Activated T-cell treated with anti-CD3 and anti-CD28 coated beads, Interleukin-2, amount 50 U/mL, for 72 hours (primary cell): Measurements from ENCODE around the gene TULP1. TPM values are rescaled to one million over a fixed set of nuclear protein-coding genes. Genes with fewer than 3 reads are reported as not detected.

Experiments used
- ATAC-seq, 2 donors: fragments of 150-1000 bp; cut with Tn5 transposase; replicated peaks in 1 of 2; 2 replicates each; pipeline ENCODE4 v1.10.0; 2021; ENCODE audit warnings: moderate library complexity in 2 of 2, mild to moderate bottlenecking in 1 of 2
- DNase-seq, 2 donors: peaks; one replicate each; pipeline ENCODE4 v3.0.0; 2021 to 2022; ENCODE audit warnings: mixed read lengths in 1 of 2
- H3K27ac Mint-ChIP-seq: one replicate; pipeline ENCODE4 v1.8.0; 2022; ENCODE audit warnings: mild to moderate bottlenecking, moderate library complexity, mixed read lengths
- H3K27me3 Mint-ChIP-seq: one replicate; pipeline ENCODE4 v1.8.0; 2022; ENCODE audit warnings: low read depth, mixed read lengths
- H3K36me3 Mint-ChIP-seq, 2 donors: one replicate each; pipeline ENCODE4 v1.8.0; 2022; ENCODE audit warnings: mixed read lengths in 2 of 2, mild to moderate bottlenecking in 1 of 2; ENCODE audit not compliant: insufficient read depth in 2 of 2
- H3K4me1 Mint-ChIP-seq: one replicate; pipeline ENCODE4 v1.8.0; 2022; ENCODE audit warnings: low read depth, mixed read lengths
- H3K4me3 Mint-ChIP-seq, 2 donors: one replicate each; pipeline ENCODE4 v1.8.0; 2022; ENCODE audit warnings: mild to moderate bottlenecking in 2 of 2, mixed read lengths in 2 of 2, moderate library complexity in 2 of 2
- H3K9me3 Mint-ChIP-seq, 2 donors: one replicate each; pipeline ENCODE4 v1.8.0; 2022; ENCODE audit warnings: mixed read lengths in 2 of 2
- total RNA-seq, 2 donors: library from RNA; stranded (reverse); gene quantifications; one replicate each; pipeline ENCODE4 v1.2.3, GENCODE V29; 2022

Gene TULP1
- total RNA-seq, 2 donors from 2014 or later = not detected

DNA sequence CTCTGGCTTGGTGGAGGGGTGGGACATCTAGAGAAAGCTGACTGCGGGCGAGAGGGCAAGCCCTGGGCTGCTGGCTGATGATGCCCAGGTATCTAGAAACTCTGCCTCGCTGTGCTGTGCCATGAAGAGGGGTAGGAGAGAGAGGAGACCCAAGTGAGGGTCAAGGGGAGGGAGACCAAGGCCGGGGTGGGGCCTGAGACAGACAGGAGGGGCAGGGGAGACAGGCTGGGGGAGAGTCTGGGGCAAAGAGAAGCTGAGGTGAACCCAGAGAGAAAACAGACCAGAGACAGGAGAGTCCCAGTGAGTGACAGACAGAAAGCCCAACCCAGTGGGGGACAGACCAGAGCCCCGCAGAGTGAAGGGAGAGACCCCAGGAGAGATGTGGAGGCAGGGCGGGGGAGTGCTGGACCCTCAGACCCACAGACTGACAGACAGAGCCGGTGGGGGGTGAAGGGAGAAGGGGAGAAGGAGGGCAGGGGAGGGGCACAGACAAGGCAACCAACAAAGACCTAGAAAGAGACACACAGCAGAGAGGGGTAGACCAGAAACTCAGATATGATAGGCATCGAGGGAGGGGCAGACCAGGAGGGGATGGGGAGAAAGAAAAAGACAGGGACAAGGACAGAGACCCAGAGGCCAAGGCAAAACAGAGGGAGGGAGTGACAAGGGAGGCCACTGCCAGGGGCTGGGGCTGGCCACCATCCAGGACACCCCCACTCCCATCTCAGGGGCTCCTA, 21.7 kb downstream of the TULP1 start:
- Mint-ChIP-seq H3K27ac (no peak overlapping the region), H3K4me3 (no peak overlapping the region), H3K9me3 (no peaks in the 10 kb centered on the region), H3K27me3 (peaks cover 8% of the 10 kb centered on the region), H3K4me1 (peaks cover 22% of the 10 kb centered on the region), H3K36me3 (no peaks in the 10 kb centered on the region)
- no peak for ATAC-seq
- DNase-seq = no peak

DNA sequence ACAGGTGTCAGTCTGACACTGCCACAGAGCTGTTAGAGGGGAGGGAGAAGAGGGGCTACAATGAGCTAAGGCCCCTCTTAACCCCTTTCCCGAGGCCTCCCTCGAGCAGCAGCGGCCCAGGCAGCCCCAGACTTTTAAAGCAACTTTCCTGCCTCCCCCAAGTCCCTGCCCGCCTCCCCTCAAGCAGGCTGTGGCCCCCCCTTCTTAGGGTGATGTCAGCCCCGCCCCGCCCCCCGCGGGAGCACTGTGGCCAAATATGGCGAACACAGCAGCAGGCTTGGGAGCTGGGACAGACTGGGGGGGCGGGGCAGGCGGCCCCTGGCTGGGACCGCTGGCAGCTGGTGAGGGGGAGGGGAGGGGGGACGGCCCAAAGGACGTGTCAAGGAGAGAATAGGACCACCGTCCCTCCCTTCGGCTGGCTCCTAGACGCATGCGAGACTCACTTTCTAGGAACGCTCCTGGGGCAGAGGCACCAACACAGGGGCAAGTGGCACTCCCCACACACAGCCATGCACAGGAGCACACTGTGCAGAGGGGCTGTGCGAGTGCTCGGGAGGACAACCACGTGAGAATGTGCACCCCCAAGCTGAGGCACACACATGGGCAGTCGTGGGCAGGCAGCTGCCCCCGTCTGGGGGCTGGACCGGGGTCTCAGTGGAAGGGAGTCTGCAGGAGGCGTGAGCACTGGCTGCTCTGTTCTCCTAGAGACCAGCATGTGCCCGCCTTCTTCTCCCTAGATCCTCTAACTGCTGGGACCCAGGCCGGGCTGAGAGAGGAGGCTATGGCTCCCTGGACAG, 22.5 kb downstream of the TULP1 start:
- H3K36me3 Mint-ChIP-seq = no peaks in the 10 kb centered on the region
- H3K9me3 Mint-ChIP-seq = no peaks in the 10 kb centered on the region
- no peak overlapping the region for H3K27ac Mint-ChIP-seq

DNA sequence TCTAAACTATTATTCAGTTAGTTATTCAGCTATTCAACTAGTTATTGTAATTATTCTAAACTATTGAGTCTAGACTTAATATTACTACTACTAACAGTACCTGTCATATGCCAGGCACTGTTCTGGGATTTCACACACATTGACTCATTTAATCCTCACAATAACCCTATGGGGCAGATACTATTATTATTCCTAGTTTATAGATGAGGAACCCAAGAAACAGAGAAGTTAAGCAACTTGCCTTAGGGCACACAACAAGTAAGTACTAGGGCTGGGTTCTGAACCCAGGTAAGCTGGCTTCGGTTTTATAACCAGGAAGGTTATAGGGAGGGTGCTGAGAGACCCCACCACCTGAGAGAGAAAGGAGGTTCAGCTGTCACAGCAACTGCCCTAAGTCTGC, 23.6 kb downstream of the TULP1 start:
- peaks cover 12% of the 10 kb centered on the region for H3K4me1 Mint-ChIP-seq
- H3K36me3 Mint-ChIP-seq = no peaks in the 10 kb centered on the region
- ATAC-seq (no peak), DNase-seq (no peak)
- H3K27ac Mint-ChIP-seq = no peak overlapping the region
- H3K4me3 Mint-ChIP-seq = no peak overlapping the region
- H3K9me3 Mint-ChIP-seq = no peaks in the 10 kb centered on the region
- peaks cover 8% of the 10 kb centered on the region for H3K27me3 Mint-ChIP-seq

More for the DNA sequence above, 22.5 kb downstream of the TULP1 start:
- Mint-ChIP-seq H3K4me1 (peaks cover 20% of the 10 kb centered on the region), H3K4me3 (no peak overlapping the region), H3K27me3 (peaks cover 8% of the 10 kb centered on the region)
- ATAC-seq (no peak), DNase-seq (no peak)

DNA sequence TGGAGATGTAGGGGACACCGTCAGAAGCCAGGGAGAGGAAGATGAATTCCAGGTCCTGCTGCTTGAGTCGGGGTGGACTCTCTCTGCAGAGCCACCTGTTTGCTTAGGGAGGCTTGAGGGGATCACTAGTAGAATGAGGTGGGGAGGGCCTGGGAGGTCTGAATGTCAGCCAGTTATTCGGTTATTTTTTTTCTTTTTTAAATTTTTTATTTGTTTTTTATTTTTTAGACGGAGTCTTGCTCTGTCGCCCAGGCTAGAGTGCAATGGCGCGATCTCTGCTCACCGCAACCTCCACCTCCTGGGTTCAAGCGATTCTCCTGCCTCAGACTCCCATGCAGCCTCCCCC, 24.2 kb downstream of the TULP1 start:
- no peaks in the 10 kb centered on the region for H3K9me3 Mint-ChIP-seq
- peaks cover 8% of the 10 kb centered on the region for H3K4me1 Mint-ChIP-seq
- H3K4me3 Mint-ChIP-seq = no peak overlapping the region
- no peaks in the 10 kb centered on the region for H3K36me3 Mint-ChIP-seq
- DNase-seq (no peak), ATAC-seq (no peak)
- H3K27me3 Mint-ChIP-seq = peaks cover 8% of the 10 kb centered on the region
- no peak overlapping the region for H3K27ac Mint-ChIP-seq

DNA sequence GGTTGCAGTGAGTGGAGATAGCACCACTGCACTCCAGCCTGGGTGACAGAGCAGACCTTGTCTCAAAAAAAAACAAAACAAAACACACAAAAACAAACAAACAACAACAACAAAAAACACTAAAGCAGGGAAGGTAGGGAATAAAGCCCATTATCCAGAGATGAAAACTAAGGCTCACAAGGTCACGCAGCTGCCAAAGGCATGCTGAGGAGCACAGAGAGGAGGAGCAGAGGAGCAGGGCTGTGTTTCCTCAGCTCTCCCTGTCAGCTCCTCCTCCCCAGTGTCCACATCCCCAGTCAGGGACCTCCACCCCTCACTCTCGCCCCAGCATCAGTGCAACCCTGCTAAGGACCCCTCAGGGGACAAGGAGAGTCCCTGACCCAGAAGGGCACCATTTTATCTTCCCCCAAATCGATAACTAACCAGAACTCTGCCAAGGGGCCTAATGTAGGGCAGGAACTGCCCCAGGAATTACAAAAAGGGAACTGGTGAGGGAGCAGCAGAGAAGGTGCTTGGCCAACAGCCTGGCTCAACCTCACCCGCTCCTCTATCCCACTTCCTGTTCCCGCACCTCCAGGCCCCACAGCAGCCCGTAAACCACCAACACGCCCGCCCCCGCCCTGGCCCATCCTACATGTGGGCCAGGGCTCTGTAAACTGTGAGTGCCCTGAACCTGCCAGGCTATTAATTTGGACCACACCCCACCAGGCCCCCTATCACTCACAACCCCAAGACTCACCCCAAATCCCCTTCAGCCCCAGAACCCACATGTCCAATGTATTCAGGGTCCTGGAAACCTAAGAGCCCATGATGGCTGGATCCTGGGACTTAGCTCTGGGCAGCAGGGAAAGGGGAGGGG, 24.8 kb downstream of the TULP1 start:
- no peak for DNase-seq
- H3K4me3 Mint-ChIP-seq = no peak overlapping the region
- no peak overlapping the region for H3K27ac Mint-ChIP-seq
- H3K36me3 Mint-ChIP-seq = no peaks in the 10 kb centered on the region
- peaks cover 8% of the 10 kb centered on the region for H3K27me3 Mint-ChIP-seq
- no peaks in the 10 kb centered on the region for H3K9me3 Mint-ChIP-seq
- peaks cover 8% of the 10 kb centered on the region for H3K4me1 Mint-ChIP-seq
- ATAC-seq = no peak

DNA sequence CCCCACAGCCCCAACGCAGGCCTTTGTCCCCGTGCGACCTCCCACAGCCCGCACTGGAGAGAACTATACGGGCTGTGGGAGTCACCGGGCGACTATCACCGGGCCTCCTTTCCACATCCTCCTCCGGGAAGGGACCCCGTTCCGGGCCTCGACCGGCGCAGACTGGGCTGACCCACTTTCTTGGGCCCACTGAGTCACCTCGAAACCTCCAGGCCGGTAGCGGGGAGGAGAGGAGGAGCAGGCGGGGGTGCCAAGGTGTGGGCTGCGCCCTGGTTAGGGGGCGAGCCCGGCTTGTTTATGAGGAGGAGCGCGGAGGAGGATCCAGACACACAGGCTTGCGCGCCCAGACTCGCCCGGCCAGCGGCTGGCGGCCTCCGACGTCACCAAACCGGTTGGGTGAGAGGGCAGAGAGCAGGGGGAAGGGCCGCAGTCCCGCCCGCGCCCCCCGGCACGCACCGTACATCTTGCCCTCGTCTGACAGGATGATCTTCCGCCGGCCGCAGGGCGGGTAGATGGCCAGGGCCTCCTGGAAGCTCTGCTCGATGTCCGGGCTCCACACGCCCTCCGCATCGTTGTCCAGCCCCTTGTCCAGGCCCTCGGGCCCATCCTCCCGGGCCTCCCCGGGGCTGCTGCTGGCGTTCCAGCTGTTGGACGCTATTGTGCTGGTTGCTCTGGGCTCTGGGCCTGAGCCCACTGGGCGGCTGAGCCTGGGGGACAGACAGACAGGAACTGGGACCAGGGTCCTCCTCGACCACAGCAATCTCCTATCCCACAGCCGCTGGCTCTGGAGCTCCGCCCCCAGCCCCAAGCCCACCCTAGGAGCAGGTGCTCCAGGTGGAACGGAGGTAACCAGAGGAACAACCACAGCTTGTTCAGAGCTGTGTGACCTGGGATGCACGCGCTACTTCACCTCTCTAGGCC, 26.4 kb downstream of the TULP1 start:
- H3K9me3 Mint-ChIP-seq = no peaks in the 10 kb centered on the region
- no peak for DNase-seq
- ATAC-seq = no peak
- no peak overlapping the region for H3K27ac Mint-ChIP-seq
- peaks cover 8% of the 10 kb centered on the region for H3K27me3 Mint-ChIP-seq
- H3K36me3 Mint-ChIP-seq = no peaks in the 10 kb centered on the region
- H3K4me1 Mint-ChIP-seq = peaks cover 8% of the 10 kb centered on the region
- H3K4me3 Mint-ChIP-seq = no peak overlapping the region

DNA sequence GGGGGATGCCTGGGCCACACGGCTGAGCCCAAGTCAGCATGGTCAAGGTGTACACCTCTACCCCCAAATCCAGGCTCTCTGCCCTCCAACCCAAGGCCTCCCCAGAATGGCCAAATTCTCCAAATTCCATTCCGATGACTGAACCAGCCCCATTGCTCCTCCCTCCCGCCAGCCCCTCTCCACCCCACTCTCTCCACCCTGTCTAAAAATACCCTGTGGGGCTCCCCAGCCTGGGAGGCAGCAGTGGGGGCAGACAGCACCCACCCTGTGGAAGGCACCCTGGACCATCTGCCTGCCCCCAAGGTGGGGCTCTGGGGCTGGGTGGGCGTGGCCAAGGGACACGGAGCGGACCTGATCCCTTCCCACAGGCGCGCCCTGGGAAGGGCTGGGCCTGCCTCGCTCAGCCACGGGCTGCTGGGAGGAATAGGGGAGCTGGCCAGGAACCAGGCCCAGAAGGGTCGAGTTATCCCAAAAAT, 27.3 kb downstream of the TULP1 start:
- Mint-ChIP-seq H3K9me3 (no peaks in the 10 kb centered on the region), H3K36me3 (no peaks in the 10 kb centered on the region), H3K4me3 (no peak overlapping the region), H3K4me1 (peaks cover 8% of the 10 kb centered on the region), H3K27me3 (no peaks in the 10 kb centered on the region), H3K27ac (no peak overlapping the region)
- DNase-seq (no peak), ATAC-seq (no peak)

DNA sequence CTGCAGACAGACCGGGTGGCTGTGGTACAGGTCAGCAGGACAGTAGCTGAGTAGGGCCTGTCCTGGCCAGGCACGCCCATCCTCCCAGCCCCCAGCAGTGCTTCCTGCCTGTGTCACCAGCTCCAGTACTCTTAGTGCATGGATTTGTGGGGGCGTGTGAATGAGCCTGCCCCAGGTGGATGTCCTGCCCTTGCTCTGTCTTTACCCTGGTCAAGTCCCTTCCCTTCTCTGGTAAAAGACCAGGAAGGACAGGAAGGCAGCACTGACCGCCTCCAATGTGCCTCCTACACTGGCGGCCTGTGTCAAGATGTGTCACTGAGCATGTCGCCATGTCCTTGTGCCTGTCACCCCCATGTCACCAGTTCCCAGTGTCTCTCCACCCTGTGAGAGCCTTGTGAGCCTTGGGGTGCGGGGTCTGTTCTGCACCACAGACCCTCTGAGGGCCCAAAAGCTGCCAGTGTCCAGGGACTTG, 27.7 kb downstream of the TULP1 start:
- peaks cover 8% of the 10 kb centered on the region for H3K4me1 Mint-ChIP-seq
- H3K36me3 Mint-ChIP-seq = no peaks in the 10 kb centered on the region
- DNase-seq = no peak
- ATAC-seq = no peak
- H3K27ac Mint-ChIP-seq = no peak overlapping the region
- H3K9me3 Mint-ChIP-seq = no peaks in the 10 kb centered on the region
- H3K27me3 Mint-ChIP-seq = no peaks in the 10 kb centered on the region
- no peak overlapping the region for H3K4me3 Mint-ChIP-seq

DNA sequence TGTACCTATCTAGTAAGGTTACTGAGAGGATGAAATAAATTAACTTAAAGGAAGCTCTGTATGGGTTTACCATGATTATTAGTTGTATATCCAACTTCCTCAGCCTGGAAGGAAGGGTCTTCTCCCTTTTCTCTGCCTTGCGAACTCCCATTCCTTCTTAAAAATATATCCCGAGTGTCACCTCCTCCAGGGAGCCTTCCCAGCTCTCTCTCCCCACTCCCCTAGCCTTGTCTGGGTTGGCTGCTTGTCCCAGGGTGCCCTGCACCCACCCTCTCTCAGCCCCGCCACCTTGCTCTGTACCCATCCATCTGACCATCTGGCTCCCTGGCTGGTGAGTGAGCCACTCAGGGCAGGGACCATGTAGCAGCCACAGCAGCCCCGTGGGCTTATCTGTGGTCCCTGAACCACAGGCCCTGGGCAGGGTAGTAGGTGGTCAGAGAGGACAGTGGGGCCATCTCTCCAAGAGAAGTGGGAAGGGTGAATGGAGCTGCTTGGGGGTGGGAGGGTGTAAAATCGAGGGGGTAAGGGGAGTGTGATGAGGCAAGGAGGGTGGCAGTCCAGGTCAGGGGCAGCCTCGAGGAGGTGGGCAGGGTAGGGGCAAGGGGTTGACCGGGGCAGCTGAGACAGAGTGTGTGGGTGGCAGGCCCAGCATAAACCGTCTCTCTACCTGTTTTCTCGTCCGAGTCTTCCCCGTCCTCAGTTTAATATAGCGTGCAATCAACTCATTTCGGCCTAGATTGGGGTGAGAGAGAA, 28.6 kb downstream of the TULP1 start:
- no peak overlapping the region for H3K27ac Mint-ChIP-seq
- DNase-seq = no peak
- no peaks in the 10 kb centered on the region for H3K36me3 Mint-ChIP-seq
- peaks cover 8% of the 10 kb centered on the region for H3K4me1 Mint-ChIP-seq
- no peaks in the 10 kb centered on the region for H3K27me3 Mint-ChIP-seq
- ATAC-seq = no peak
- H3K9me3 Mint-ChIP-seq = no peaks in the 10 kb centered on the region
- no peak overlapping the region for H3K4me3 Mint-ChIP-seq

DNA sequence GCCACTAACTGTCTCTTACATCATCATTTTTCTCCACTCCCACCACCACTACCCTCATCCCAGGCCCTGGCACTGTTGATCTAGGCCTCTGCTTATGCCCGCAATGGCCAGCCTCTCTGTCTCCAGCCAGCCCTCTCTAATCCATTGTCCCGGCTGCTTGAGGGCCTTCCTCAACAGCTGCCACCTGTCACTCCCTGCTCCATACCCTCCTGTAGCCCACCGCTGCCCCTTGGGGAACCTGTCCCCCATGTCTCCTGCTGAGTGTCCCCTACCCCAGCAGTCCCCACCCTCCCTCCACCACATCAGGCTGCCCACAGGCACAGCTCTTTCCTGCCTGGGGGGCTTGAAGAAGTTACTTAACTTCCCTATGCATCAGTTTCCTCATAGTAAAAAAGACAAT, 29.2 kb downstream of the TULP1 start:
- Mint-ChIP-seq H3K36me3 (no peaks in the 10 kb centered on the region), H3K27me3 (no peaks in the 10 kb centered on the region), H3K27ac (no peak overlapping the region), H3K9me3 (no peaks in the 10 kb centered on the region), H3K4me1 (peaks cover 8% of the 10 kb centered on the region), H3K4me3 (no peak overlapping the region)
- DNase-seq (no peak), ATAC-seq (no peak)

DNA sequence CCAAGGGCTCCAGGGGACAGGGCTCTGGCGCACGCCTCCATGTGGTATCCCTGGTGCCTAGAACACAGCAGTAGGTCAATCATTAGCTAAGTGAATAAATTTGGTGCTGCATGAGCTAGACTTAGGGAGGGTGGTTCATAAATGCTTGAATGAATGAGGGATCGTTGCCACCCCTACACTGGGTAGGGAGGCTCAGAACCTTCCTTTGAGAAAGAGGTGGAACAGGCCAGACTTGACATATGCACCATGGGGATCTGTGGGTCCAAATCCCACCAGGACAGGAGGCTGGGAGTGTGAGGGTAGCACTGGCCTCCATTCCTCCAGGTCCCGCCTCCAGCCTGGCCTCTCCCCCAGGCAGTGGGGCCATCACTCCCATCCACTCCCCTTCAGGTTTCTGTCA, 29.6 kb downstream of the TULP1 start:
- Mint-ChIP-seq H3K36me3 (no peaks in the 10 kb centered on the region), H3K4me1 (peaks cover 5% of the 10 kb centered on the region), H3K27me3 (no peaks in the 10 kb centered on the region), H3K4me3 (no peak overlapping the region), H3K27ac (no peak overlapping the region), H3K9me3 (no peaks in the 10 kb centered on the region)
- no peak for ATAC-seq
- DNase-seq = no peak

DNA sequence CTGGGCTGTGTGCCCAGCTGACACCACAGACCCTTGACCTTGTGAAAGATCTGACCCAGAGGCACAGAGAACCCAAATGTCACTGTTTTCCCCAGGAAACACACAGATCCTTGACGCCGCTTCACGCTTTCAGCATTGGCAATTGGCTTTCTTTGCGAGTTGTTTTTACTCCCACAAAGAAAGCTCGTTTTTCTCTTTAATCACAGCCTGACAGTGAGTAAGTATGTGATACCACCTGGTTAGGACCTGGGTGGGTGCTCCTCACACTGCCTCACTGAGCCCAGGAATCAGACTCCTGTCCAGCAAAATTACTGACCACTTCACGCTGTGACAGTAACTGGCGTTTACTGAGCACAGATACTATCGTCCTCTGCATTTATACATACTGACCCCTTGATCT, 31.5 kb downstream of the TULP1 start:
- no peaks in the 10 kb centered on the region for H3K27me3 Mint-ChIP-seq
- DNase-seq = no peak
- H3K36me3 Mint-ChIP-seq = no peaks in the 10 kb centered on the region
- no peak overlapping the region for H3K27ac Mint-ChIP-seq
- no peaks in the 10 kb centered on the region for H3K9me3 Mint-ChIP-seq
- H3K4me1 Mint-ChIP-seq = no peaks in the 10 kb centered on the region
- no peak overlapping the region for H3K4me3 Mint-ChIP-seq
- no peak for ATAC-seq
